T47D (cell line): Measurements from ENCODE around the gene GCSAM.
"Not testable (repeated sequence)": the region's sequence is repeated elsewhere in the genome, so short reads cannot be mapped to it uniquely, and the experiment has no call there.

ENCODE experiments used
- DNase-seq, 2 experiments: peaks; one replicate each; pipeline versions ENCODE4 v3.0.0 to v3.0.0-alpha.2; 2011 to 2012; ENCODE audit warnings: low read depth in 1 of 2, low spot score in 1 of 2
- JUND ChIP-seq: IDR thresholded peaks from 2 replicates; pipeline ENCODE4 v1.6.1; 2012; ENCODE audit warnings: low read depth
- in situ Hi-C: cut with HindIII; loops from 2 replicates; pipeline ENCODE4 v1.10.0; 2016; ENCODE audit warnings: low sequenced_read_pairs, low pct_unique_long_range_greater_than_20kb

GCSAM gene

DNA sequence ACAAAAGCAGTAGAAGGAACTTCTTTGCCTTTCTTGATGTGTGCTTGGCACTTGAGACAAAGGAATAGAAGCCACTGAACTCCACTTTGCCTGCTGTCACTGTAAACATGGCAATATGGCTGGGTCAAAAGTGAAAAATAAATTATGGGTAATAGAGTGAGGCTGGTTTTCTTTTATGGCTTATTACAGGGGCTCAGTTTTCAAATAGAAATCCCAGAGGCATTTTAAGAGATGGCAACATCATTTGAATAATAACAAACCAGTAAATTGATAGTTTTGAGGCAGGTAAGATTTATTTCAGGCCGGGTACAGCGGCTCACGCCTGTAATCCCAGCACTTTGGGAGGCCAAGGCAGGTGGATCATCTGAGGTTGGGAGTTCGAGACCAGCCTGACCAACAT, 44.1 kb downstream of the GCSAM start:
- DNase-seq = no peak
- TF ChIP-seq JUND = no peak
- in situ Hi-C loops = no loop called here

DNA sequence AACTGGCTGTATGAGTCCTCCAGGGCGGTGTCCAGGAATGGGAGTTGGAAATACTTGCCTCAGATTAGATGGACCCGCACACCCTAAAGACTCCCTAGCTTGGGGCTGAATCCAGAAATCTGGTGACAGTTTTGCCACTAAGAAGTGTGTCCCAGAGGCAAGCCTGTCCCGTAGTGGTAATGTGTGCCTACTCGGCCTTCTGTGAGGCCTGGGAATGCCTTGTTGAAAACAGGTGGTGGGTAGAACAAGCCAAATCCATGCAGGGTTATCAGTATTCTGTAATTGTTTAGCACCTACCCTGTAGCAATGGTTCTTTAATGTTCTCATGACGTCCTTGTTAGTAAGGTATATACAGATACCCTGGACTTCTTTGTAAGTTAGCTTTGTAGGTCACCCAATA, 45.3 kb downstream of the GCSAM start:
- TF ChIP-seq JUND = no peak
- in situ Hi-C loops = no loop called here
- no peak for DNase-seq

DNA sequence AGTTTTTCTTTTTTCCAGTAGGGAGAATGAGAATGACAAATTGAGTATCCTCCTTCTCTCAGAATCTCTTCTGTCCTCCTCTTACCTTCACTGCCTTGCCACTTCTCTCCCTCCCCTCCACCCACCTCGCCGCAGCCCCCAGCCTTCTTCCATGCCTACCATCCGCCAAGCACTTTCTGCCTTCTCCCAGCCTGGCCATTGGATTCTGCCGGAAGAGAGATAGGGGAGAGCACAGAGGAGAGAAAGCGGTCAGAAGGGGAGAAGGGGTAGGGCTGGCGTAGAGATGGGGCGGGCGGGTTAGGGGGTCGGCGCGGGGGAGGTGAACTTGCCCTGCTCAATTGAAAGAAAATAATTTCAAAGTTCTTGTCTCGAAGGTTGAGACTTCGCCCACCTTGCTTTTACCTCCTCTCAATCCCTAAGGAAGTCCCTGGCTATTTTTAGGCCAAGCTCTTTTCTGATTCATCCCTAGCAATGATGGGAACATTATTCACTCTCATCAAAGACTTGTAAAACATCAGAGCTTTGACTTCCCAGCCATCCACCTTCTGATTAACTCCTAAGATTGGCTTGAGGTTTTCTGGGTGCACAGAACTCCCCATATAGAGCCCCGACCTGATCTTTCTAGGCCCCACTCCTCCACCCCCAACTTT, 46.0 kb downstream of the GCSAM start:
- no peak for DNase-seq
- in situ Hi-C loops = no loop called here
- TF ChIP-seq JUND = no peak

DNA sequence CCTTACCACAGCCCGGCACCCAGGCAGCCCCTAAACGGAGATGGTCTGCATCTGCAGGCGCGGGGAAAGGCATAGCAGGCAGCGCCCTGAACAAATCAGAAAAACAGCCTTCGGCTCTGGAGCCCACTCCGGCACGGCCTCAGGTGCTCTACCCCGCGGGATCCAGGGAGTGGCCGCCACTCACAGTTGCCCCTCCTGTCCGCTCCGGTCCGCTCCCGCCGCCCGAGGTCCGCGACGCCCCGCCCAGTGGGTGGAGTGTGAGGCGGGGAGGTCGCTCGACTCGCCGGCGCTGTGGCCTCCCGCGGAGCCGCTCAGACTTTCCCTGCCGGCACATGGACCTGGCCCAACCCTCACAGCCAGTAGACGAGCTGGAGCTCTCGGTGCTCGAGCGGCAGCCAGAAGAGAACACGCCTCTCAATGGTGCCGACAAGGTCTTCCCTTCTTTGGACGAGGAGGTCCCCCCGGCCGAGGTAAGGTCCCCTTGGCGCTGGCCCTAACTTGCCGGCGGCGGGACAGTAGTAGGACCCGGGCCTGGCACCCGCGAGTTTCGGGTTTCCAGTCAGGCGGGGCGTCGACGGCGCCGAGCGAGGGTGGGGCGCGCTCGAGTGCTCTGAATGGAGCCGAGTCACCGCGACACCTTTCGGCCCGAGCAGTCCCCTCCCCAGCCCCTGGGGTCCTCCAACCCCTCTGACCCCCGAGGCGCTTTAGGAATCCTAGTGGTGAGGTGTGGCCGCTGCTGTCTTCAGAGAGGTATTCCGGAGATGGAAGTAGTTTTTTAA, 46.8 kb downstream of the GCSAM start, which contains the start of gene C3orf52:
Gene C3orf52, plus strand, starts transcription at position 314 of the 779 bp plus-strand sequence. Its CDS starts 19 bp downstream, at position 333.
- peak; percentile 91 to 92 for DNase-seq
- in situ Hi-C loops = no loop called here
- no peak for TF ChIP-seq JUND

DNA sequence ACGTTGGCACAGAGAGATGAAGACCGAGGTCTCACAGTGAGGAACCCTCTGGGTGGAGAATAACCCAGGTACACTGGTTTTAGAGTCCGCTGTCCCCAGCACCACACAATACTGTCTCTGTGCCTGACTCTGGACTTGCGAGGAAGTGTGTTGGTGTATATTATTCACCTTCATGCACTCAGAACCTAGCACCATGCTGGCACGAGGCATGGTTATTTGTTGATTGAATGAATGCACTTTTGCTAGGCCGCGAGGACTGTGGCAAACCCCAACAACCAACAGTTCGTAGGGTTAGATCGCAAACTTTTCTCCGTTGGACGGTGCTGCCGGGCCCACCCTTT, 47.3 kb downstream of the GCSAM start:
- in situ Hi-C loops = no loop called here
- no peak for DNase-seq
- no peak for TF ChIP-seq JUND

DNA sequence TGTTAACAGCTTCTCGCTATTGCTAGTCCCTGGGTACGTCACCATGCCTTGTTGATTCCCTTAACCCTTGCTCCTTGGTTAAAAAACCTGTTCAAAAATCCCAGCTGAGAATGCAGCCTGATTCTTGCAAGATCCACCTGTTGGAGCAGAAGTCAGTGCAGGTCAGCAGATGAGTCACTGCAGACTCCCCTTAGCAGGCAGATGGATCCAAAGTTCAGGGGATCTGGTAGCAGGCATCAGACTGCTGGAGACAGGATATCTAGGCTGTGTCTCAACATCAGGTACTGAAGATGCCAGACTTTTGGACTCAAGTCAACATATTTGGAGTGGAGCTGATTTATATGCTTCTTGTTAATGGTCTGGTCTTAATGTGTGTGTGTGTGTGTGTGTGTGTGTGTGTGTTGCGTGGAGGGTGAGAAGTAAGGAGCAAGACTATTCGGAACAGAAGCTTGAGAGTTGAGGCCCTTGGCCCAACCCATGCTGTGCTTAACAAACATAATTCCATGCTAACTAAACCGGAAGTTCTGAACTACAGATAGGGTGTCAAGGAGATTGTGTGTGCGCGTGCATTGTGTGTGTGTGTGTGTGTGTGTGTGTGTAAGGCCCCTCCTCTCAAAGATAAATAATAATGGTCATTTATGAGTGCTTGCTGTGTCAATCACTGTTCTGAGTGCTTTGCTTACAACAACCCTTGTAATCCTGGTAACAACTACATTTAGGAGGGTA, 47.9 kb downstream of the GCSAM start:
- no peak for DNase-seq
- no peak for TF ChIP-seq JUND
- in situ Hi-C loops = no loop called here

DNA sequence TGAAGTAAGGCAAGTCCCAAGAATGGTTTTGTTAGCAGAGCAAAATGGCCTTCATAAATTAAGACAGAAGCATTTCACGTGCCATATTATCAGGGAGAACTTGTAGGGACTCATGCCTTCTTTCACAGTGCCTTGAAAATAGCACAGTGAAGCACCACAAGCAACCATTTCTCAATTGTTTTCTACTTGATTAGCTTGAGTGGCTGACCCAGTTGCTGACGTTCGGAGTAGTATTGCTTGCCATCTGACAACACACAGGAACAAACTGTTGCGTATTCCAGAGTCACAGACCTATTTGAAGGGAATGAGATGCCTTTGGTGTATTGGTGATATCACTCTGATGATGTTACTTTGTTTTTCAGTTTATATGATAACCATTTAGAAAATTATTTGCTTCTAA, 49.8 kb downstream of the GCSAM start:
- no peak for DNase-seq
- TF ChIP-seq JUND = no peak
- in situ Hi-C loops = no loop called here

DNA sequence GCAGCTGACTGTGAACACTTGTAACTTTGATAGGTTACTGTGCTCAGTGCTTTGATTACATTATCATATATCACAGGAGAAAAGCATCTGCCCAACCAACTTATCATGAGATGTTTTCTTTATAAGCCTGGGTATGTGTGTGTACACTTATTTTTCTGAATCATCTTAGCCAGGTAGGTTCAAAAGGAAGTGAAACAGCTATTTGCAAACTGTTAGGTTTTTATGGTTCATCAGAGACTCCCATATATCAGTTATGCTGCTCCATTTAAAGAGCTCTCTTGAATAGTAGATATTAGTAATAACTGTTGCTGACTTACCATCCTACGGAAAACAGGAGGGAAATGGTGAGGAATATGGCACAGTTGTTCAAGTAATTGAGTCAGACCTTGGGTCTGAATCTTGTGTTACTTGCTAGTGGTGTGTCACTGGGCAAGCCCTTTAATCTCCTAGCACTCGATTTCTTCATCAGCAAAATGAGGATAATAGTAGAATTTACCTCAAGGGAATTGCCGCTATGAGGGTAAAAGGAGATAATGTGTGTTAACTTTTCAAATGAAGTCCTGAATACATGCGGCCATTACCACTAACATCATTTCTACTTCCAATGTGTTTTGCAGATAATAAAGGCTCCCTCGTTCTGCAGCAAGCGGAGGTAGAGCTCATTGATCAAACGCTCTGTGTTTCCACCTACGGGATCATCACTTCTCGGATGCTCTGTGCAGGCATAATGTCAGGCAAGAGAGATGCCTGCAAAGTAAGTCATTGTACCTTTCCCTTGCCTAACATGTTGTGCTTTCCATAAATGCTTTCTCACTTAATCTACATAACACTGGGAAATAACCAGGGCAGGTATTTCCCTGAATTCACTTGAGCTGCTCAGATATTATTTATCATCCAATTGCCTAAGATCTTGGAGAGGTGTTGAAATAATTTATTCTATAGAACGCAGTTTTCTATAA, 54.6 kb downstream of the GCSAM start:
- no peak for DNase-seq
- no peak for TF ChIP-seq JUND
- in situ Hi-C loops = no loop called here

DNA sequence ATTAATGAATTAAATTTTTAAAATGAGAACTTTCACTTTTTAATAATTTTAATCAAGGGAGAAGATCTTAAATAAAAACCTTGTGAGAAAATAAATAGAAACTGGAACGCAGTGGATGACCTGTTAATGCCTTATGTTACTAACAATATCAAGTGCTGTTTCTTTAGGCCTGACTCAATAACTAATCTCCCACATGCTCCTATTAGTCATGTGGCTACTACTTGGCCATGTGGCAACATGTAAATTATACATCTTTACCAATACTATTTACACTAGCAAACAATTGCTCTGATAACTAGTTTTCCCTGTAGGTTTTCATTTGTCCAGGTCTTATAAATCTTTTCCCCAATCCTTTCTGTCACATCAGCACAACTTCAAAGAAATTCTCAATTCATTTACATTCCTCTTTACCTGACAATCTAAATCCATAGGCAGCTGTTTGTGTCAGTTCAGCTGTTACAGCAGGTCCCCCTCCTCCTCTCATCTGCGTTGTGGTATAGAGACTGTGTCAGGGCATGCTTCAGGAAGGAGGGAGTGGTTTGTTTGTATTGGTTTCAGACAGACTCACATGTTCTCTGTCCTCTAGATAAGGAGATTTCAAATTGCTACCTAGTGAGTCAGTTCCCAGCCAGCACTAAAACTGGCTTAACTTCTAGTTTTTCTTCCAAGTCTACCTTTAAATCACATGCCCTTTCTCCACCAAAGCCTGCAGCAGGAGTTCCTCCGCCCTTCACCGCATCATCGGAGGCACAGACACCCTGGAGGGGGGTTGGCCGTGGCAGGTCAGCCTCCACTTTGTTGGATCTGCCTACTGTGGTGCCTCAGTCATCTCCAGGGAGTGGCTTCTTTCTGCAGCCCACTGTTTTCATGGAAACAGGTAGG, 58.2 kb downstream of the GCSAM start:
- DNase-seq = peak in 1 of 2 experiments; percentile 45

DNA sequence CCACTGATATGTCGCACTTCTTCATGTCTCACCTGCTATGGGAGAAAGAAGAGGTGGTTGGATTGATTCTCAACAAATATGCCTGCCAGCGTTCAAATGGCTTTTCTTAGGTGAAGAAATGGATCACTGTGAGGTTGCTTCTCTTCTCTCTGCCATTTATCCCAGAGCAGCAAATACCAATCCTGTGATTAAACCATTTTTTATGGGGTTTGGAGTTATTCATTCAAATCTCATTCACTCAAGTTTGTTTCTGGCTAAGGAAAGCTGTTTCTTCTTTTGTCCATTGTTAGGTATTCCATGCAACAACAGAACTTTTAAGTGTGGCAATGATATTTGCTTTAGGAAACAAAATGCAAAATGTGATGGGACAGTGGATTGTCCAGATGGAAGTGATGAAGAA, 59.0 kb downstream of the GCSAM start:
- in situ Hi-C loops = no loop called here
- TF ChIP-seq JUND = no peak
- no peak for DNase-seq

More for the DNA sequence above, 58.2 kb downstream of the GCSAM start:
- TF ChIP-seq JUND = no peak
- in situ Hi-C loops = no loop called here

DNA sequence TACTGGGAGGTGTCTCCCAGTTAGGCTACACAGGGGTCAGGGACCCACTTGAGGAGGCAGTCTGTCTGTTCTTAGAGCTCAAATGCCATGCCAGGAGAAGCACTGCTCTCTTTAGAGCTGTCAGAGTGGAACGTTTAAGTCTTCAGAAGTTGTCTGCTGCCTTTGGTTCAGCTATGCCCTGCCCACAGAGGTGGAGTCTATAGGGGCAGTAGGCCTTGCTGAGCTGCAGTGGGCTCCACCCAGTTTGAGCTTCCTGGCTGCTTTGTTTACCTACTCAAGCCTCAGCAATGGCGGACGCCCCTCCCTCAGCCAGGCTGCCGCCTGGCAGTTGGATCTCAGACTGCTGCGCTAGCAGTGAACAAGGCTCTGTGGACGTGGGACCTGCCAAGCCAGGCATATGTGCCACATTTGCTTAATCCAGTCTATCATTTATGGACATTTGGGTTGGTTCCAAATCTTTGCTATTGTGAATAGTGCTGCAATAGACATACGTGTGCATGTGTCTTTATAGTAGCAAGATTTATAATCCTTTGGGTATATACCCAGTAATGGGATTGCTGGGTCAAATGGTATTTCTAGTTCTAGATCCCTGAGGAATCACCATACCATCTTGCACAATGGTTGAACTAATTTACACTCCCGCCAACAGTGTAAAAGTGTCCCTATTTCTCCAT, 60.5 kb downstream of the GCSAM start:
- in situ Hi-C loops, DNase-seq: not testable (repeated sequence)
